MM.1S (cell line): ENCODE data around the gene DAPP1.

Experiments used
- DNase-seq: peaks from one replicate; pipeline ENCODE4 v3.0.0-alpha.2; 2015
- H2AFZ ChIP-seq: fragments of 300-600 bp; sonication (generic); 2 replicates; pipeline ENCODE4 v1.6.0; 2016; ENCODE audit warnings: antibody characterized with exemption, low read length
- H3F3A ChIP-seq: fragments of 300-600 bp; sonication (generic); 2 replicates; pipeline ENCODE4 v1.6.1; 2016; ENCODE audit warnings: mild to moderate bottlenecking, antibody characterized with exemption, low read length, moderate library complexity, mixed read lengths; ENCODE audit not compliant: insufficient read depth
- H3K27ac ChIP-seq: fragments of 300-600 bp; sonication (generic); 2 replicates; pipeline ENCODE4 v1.5.1; 2016; ENCODE audit warnings: mild to moderate bottlenecking, low read length
- H3K27me3 ChIP-seq: fragments of 300-600 bp; sonication (generic); replicated peaks from 2 replicates; pipeline ENCODE4 v1.6.0; 2016; ENCODE audit warnings: low read length; ENCODE audit not compliant: insufficient read depth
- H3K36me3 ChIP-seq: fragments of 300-600 bp; sonication (generic); replicated peaks from 2 replicates; pipeline ENCODE4 v1.6.1; 2016; ENCODE audit warnings: mild to moderate bottlenecking, low read length, mixed read lengths; ENCODE audit not compliant: insufficient read depth
- H3K4me1 ChIP-seq: fragments of 300-600 bp; sonication (generic); 2 replicates; pipeline ENCODE4 v1.6.1; 2016; ENCODE audit warnings: low read length, mixed read lengths
- H3K4me2 ChIP-seq: fragments of 300-600 bp; sonication (generic); 2 replicates; pipeline ENCODE4 v1.6.0; 2016; ENCODE audit warnings: low read depth, low read length
- H3K4me3 ChIP-seq: fragments of 300-600 bp; sonication (generic); 2 replicates; pipeline ENCODE4 v1.5.1; 2016; ENCODE audit warnings: low read length, mixed read lengths
- H3K79me2 ChIP-seq: fragments of 300-600 bp; sonication (generic); 2 replicates; pipeline ENCODE4 v1.6.1; 2016; ENCODE audit warnings: mixed run types, low read length, mixed read lengths
- H3K9ac ChIP-seq: fragments of 300-600 bp; sonication (generic); 2 replicates; pipeline ENCODE4 v1.6.1; 2016; ENCODE audit warnings: low read length, mixed read lengths
- H3K9me2 ChIP-seq: fragments of 300-600 bp; sonication (generic); replicated peaks from 2 replicates; pipeline ENCODE4 v1.6.1; 2016; ENCODE audit warnings: mild to moderate bottlenecking, low read length, mixed read lengths; ENCODE audit not compliant: insufficient read depth
- H3K9me3 ChIP-seq: fragments of 300-600 bp; sonication (generic); replicated peaks from 2 replicates; pipeline ENCODE4 v1.6.1; 2016; ENCODE audit warnings: mild to moderate bottlenecking, low read length, mixed read lengths; ENCODE audit not compliant: insufficient read depth
- H4K20me1 ChIP-seq: fragments of 300-600 bp; sonication (generic); 2 replicates; pipeline ENCODE4 v1.6.1; 2016; ENCODE audit warnings: mild to moderate bottlenecking, low read length, moderate library complexity, mixed read lengths; ENCODE audit not compliant: insufficient read depth
- CTCF ChIP-seq: fragments of 300-600 bp; sonication (generic); IDR thresholded peaks from 2 replicates; pipeline ENCODE4 v1.5.1; 2016; ENCODE audit warnings: antibody characterized with exemption, low read length, mixed read lengths
- EZH2 ChIP-seq: fragments of 300-600 bp; sonication (generic); optimal IDR thresholded peaks from 2 replicates; pipeline ENCODE3; 2017; ENCODE audit warnings: low read depth, mild to moderate bottlenecking, antibody characterized with exemption, low read length, mixed read lengths
- EZH2phosphoT487 ChIP-seq: fragments of 300-600 bp; sonication (generic); IDR thresholded peaks from 2 replicates; pipeline ENCODE4 v1.6.1; 2018; ENCODE audit warnings: antibody characterized with exemption, low read length

DAPP1 gene

DNA sequence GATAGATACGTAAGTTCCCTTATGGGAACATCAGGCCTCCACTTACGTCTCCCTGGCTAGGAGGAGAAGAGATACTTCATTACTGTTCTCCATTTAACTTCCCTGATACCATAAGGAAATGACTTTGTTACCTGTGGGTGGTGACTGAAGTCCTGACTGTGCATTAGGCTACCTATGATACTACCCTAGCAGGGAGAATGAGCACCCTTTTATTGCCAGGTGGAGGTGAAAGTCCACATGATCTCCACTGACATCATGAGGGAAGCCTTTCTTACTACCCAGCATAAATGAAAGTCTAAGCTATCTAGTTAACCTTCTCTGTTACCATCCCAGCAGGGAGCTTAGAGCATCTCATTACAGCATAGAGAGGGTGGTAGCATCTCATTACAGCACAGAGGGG is 102.0 kb downstream of the DAPP1 start:
- Histone ChIP-seq H3K4me2 (no peak overlapping the region), H3K36me3 (peaks cover 2% of the 10 kb centered on the region; the same call in 1 of the 2 replicates), H3K9ac (no peak overlapping the region), H2AFZ (no peak overlapping the region), H3K9me2 (no peaks in the 10 kb centered on the region), H3K9me3 (no peaks in the 10 kb centered on the region), H3K79me2 (0 out of 2 replicates have a peak, but pooled peaks cover 3% of the 10 kb centered on the region), H3K4me3 (no peak overlapping the region), H3K27ac (no peak overlapping the region), H3K27me3 (no peaks in the 10 kb centered on the region), H4K20me1 (no peaks in the 10 kb centered on the region), H3K4me1 (no peaks in the 10 kb centered on the region), H3F3A (no peaks in the 10 kb centered on the region)
- DNase-seq, result no peak
- TF ChIP-seq CTCF (no peak), EZH2phosphoT487 (no peak), EZH2 (no peak)
